ENCODE measurements around the gene LMAN1L.

Gene LMAN1L

DNA sequence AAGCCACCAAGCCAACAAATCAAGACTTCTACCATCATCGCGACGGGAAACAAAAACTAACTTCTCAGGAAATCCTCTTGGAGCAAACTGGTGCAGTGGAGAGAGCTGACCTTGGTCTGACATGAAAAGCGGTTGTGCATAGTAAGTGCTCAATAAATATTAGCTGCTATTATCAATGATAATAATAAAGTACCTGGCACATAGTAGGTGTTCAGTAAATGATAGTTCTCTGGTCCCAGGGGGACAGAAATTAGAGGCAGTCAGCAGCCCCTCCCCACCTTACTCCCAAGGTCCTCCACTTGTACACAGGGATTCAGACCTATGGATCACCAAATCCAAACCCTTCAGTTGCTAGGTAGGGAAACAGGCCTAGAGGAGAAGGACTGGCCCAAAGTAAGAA is 36.7 kb upstream of the LMAN1L start:
- Histone ChIP-seq H3K27ac (no peak overlapping the region), H3K4me3 (ENCODE audit: low read depth, low read length) (no peak overlapping the region), H3K36me3 (replicated peaks) (no peaks in the 10 kb centered on the region), H3K27me3 (replicated peaks) (no peaks in the 10 kb centered on the region)
- in situ Hi-C loops (cut with HindIII; ENCODE audit: low pct_ligation_motif_present, low sequenced_read_pairs), result no loop called here
- TF ChIP-seq, protein P1, sequence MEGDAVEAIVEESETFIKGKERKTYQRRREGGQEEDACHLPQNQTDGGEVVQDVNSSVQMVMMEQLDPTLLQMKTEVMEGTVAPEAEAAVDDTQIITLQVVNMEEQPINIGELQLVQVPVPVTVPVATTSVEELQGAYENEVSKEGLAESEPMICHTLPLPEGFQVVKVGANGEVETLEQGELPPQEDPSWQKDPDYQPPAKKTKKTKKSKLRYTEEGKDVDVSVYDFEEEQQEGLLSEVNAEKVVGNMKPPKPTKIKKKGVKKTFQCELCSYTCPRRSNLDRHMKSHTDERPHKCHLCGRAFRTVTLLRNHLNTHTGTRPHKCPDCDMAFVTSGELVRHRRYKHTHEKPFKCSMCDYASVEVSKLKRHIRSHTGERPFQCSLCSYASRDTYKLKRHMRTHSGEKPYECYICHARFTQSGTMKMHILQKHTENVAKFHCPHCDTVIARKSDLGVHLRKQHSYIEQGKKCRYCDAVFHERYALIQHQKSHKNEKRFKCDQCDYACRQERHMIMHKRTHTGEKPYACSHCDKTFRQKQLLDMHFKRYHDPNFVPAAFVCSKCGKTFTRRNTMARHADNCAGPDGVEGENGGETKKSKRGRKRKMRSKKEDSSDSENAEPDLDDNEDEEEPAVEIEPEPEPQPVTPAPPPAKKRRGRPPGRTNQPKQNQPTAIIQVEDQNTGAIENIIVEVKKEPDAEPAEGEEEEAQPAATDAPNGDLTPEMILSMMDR (IDR thresholded peaks at IDR 0.05; ENCODE audit: low read depth, low read length, missing control alignments), result no peak
- no peak for DNase-seq

DNA sequence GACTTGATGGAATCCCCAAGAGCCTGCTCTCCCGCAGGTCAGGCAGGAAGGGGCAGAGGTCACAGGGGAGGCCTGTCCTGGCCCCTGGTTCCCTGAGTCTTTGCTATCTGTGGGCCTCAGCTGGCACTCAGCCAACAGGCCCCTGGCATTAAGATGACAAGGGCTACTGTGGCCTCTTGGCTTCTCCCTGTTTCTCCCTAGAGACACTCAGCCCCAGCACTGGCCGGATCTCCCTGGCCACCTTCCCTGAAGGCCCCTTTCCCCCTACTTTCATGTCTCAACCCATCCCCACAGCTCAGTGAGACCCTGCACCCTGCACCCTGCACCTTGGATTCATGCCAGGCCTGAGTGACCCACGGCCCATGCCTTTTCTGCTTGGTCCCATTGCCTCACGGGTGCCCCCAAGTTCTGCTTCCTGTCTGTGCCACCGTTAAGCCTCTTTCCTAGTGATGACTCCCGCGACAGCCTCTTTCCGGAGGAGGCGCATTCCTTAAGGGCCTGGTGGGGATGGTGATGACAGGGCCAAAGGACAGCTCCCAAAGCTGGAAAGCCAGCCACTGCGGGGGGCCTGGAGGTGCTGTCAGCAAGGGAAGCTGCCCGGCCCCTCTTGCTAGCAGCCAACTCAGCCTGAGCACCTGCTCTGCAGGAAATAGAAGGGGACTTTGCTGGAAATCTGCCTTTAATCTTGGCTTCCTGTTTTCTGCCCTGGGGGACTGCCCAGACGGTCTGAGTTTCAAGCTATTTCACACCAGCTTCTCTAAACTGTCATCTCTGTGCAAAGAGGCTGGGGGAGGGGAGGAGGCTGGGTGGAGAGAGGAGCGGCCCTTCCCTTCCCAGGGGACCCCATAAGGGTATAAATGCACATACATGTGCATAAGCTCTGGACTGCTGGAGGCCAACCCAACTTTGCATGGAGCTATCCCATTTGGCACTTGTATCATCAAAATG is 35.5 kb upstream of the LMAN1L start:
- in situ Hi-C loops (cut with HindIII; ENCODE audit: low pct_ligation_motif_present, low sequenced_read_pairs), result no loop called here
- Histone ChIP-seq H3K27me3 (replicated peaks) (no peaks in the 10 kb centered on the region), H3K36me3 (replicated peaks) (no peaks in the 10 kb centered on the region), H3K27ac (no peak overlapping the region), H3K4me3 (ENCODE audit: low read depth, low read length) (no peak overlapping the region)
- TF ChIP-seq, protein P1 (IDR thresholded peaks at IDR 0.05; ENCODE audit: low read depth, low read length, missing control alignments), result no peak
- DNase-seq, result no peak

DNA sequence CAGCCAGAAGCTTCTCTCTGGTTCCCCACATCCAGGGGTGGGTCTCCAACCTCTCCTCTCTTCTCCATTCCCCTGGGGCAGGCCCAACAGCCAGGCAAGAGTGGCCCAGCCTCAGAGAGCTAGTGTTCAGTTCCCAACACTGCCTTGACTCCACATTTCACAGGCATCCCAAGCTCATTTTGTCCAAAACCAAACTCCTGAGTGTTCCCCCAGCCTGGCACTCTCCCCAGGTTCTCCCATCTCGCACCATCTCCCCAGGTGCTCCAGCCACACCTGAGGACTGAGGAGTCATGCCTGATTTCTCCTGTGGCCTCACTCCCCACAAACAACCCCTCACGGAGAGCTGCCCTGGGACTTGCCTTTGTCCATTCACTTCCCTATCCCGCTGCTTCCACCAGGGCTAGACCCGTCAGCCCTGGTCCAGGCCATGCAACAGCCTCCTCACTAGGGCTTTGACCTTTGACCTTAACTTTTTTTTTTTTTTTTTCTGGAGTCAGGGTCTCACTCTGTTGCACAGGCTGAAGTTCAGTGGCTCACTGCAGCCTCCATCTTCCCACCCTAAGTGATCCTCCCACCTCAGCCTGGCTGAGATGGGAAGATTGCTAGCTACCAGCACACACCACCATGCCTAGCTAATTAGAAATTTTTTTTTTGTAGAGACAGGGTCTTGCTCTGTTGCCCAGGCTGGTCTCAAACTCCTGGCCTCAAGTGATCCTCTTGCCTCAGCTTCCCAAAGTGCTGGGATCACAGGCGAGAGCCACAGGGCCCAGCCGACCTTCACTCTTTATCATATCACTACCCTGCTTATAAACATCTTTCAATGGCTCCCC is 34.7 kb upstream of the LMAN1L start:
- H3K36me3 ChIP-seq (replicated peaks), result no peaks in the 10 kb centered on the region
- TF ChIP-seq, protein P1 (IDR thresholded peaks at IDR 0.05; ENCODE audit: low read depth, low read length, missing control alignments), result no peak
- H3K27ac ChIP-seq, result no peak overlapping the region
- H3K4me3 ChIP-seq (ENCODE audit: low read depth, low read length), result no peak overlapping the region
- in situ Hi-C loops (cut with HindIII; ENCODE audit: low pct_ligation_motif_present, low sequenced_read_pairs), result no loop called here
- H3K27me3 ChIP-seq (replicated peaks), result no peaks in the 10 kb centered on the region
- no peak for DNase-seq

DNA sequence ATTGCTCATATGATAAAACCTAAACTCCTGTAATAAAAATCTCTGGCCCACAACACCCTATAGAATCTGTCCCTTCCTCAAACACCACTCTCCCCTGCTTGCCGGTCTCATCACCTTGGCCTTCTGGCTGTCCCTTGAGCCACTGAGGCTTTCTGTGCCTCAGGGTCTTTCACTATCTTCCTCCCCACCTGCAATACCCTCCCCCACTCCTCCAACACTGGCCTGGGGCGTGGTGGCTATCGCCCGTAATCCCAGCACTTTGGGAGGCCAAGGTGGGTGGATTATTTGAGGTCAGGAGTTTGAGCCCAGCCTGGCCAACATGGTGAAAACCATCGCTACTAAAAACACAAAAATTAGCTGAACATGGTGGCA is 34.0 kb upstream of the LMAN1L start:
- in situ Hi-C loops (cut with HindIII; ENCODE audit: low pct_ligation_motif_present, low sequenced_read_pairs), result no loop called here
- H3K27ac ChIP-seq, result no peak overlapping the region
- H3K27me3 ChIP-seq (replicated peaks), result no peaks in the 10 kb centered on the region
- no peak for DNase-seq
- no peak overlapping the region for H3K4me3 ChIP-seq (ENCODE audit: low read depth, low read length)
- H3K36me3 ChIP-seq (replicated peaks), result no peaks in the 10 kb centered on the region
- TF ChIP-seq, protein P1 (IDR thresholded peaks at IDR 0.05; ENCODE audit: low read depth, low read length, missing control alignments), result no peak

DNA sequence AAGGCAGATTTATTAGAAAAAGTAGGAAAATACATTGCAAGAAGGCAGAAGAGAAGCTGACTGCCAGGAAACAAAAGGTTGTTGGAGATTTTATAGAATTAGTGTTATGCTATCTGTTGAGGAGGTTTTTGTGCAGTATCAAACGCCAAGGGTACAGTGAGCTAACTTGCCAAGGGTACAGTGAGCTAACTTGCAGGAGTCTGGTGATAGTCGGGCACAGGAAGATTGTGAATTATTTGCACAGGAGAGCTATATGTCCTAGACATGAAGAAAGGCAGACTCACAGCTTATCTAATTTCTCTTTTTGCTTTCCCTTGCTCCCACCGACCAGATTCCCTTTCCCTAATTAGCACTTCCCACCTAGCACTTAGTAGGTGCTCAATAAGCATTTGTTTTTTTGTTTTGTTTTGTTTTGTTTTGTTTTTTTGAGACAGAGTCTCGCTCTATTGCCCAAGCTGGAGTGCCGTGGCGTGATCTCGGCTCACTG is 33.4 kb upstream of the LMAN1L start:
- Histone ChIP-seq H3K4me3 (ENCODE audit: low read depth, low read length) (no peak overlapping the region), H3K36me3 (replicated peaks) (no peaks in the 10 kb centered on the region), H3K27ac (no peak overlapping the region), H3K27me3 (replicated peaks) (no peaks in the 10 kb centered on the region)
- in situ Hi-C loops (cut with HindIII; ENCODE audit: low pct_ligation_motif_present, low sequenced_read_pairs), result no loop called here
- no peak for DNase-seq
- TF ChIP-seq, protein P1 (IDR thresholded peaks at IDR 0.05; ENCODE audit: low read depth, low read length, missing control alignments), result no peak
